ENCODE data around the gene WFDC1.
A peak's percentile ranks its signal among the peaks of the same experiment; 100 is the strongest.

Gene WFDC1

GRCh38 chr16:84378099-84378498 is 83.4 kb downstream of the WFDC1 start:
- Histone ChIP-seq H3K4me3 (no peak overlapping the region), H3K4me2 (peak overlapping the region in 4 of 11 experiments; percentile 56 to 90 (median 84); a peak in 5 of 22 replicates), H3K4me1 (peaks cover 41 to 87% (median 71%) of the 10 kb centered on the region in 10 experiments), H3K9me3 (replicated peaks in 1 of 11) (peaks cover 0 to 10% (median 4%) of the 10 kb centered on the region in 11 experiments; a peak in 6 of 22 replicates), H3K36me3 (no peaks in the 10 kb centered on the region), H3K9ac (no peak overlapping the region), H4K20me1 (no peaks in the 10 kb centered on the region), H3K27me3 (no peaks in the 10 kb centered on the region), H3K27ac (peak overlapping the region in 4 of 11 experiments; percentile 11 to 85 (median 63); a peak in 3 of 22 replicates)
- TF ChIP-seq Cebpa-rat (IDR thresholded peaks at IDR 0.05), result no peak

- no peak overlapping the region for H3K4me3 ChIP-seq
- peaks cover 41 to 83% (median 66%) of the 10 kb centered on the region in 10 experiments for H3K4me1 ChIP-seq
- H3K36me3 ChIP-seq, result no peaks in the 10 kb centered on the region
- H3K4me2 ChIP-seq, result peak overlapping the region in 6 of 11 experiments; percentile 10 to 90 (median 60); a peak in 9 of 22 replicates
- no peaks in the 10 kb centered on the region for H3K27me3 ChIP-seq
- H3K27ac ChIP-seq, result peak overlapping the region in 4 of 11 experiments; percentile 11 to 85 (median 63); a peak in 2 of 22 replicates
- H3K9me3 ChIP-seq (replicated peaks in 1 of 11), result peaks cover 0 to 12% (median 5%) of the 10 kb centered on the region in 11 experiments; a peak in 7 of 22 replicates
- H3K9ac ChIP-seq, result no peak overlapping the region
- no peaks in the 10 kb centered on the region for H4K20me1 ChIP-seq
- no peak for TF ChIP-seq Cebpa-rat (IDR thresholded peaks at IDR 0.05)
Observed at GRCh38 chr16:84378567-84378966, 83.9 kb downstream of the WFDC1 start.

GRCh38 chr16:84379008-84379708 is 84.5 kb downstream of the WFDC1 start:
- H4K20me1 ChIP-seq, result no peaks in the 10 kb centered on the region
- H3K36me3 ChIP-seq, result no peaks in the 10 kb centered on the region
- H3K4me3 ChIP-seq, result no peak overlapping the region
- no peaks in the 10 kb centered on the region for H3K27me3 ChIP-seq
- peak overlapping the region in 8 of 11 experiments; percentile 21 to 90 (median 54); a peak in 13 of 22 replicates for H3K4me2 ChIP-seq
- H3K9me3 ChIP-seq (replicated peaks in 1 of 11), result peaks cover 4 to 18% (median 11%) of the 10 kb centered on the region in 11 experiments; a peak in 21 of 22 replicates
- no peak for TF ChIP-seq Cebpa-rat (IDR thresholded peaks at IDR 0.05)
- H3K9ac ChIP-seq, result no peak overlapping the region
- peaks cover 39 to 77% (median 60%) of the 10 kb centered on the region in 10 experiments for H3K4me1 ChIP-seq
- H3K27ac ChIP-seq, result peak overlapping the region in 5 of 11 experiments; percentile 6 to 48 (median 16); a peak in 7 of 22 replicates
